ENCODE data around the gene C1QB. TPM values are rescaled to one million over a fixed set of nuclear protein-coding genes. Genes with fewer than 3 reads are reported as not detected.
A peak's percentile ranks its signal among the peaks of the same experiment; 100 is the strongest.

C1QB gene
- total RNA-seq, 2 experiments from 2014 or later, result not detected

DNA sequence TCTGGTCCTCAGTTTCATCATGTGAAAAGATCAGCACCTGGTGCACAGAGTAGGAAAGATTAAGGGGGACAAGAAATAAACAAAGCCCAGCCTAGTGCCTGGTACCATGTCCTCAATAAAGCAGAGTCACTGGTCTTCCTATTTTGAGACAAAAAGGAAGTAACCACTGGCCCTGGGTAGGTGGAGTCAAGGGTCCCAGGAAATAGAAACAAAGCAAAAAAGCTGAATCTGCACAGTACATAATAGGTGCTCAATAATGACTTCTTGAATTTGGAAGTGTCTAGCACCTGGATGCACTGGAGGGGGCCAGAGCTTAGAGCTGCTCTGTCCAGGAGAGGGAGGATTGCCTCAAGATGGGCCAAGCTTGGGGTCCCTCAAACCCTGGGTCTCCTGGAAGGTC is 55.7 kb downstream of the C1QB start:
- Mint-ChIP-seq H3K27me3 (peaks cover 48% of the 10 kb centered on the region), H3K36me3 (ENCODE audit: low read depth) (no peaks in the 10 kb centered on the region), H3K9me3 (no peaks in the 10 kb centered on the region), H3K4me1 (ENCODE audit: low read depth) (peaks cover 11% of the 10 kb centered on the region), H3K4me3 (no peak overlapping the region), H3K27ac (no peak overlapping the region)
- DNase-seq, result no peak
- intact Hi-C loops (cut with micrococcal nuclease), result no loop called here
- POLR2A ChIA-PET, result no interaction called here
- ATAC-seq, result no peak
- CTCF ChIA-PET, result no interaction called here
- TF ChIP-seq, protein P1, sequence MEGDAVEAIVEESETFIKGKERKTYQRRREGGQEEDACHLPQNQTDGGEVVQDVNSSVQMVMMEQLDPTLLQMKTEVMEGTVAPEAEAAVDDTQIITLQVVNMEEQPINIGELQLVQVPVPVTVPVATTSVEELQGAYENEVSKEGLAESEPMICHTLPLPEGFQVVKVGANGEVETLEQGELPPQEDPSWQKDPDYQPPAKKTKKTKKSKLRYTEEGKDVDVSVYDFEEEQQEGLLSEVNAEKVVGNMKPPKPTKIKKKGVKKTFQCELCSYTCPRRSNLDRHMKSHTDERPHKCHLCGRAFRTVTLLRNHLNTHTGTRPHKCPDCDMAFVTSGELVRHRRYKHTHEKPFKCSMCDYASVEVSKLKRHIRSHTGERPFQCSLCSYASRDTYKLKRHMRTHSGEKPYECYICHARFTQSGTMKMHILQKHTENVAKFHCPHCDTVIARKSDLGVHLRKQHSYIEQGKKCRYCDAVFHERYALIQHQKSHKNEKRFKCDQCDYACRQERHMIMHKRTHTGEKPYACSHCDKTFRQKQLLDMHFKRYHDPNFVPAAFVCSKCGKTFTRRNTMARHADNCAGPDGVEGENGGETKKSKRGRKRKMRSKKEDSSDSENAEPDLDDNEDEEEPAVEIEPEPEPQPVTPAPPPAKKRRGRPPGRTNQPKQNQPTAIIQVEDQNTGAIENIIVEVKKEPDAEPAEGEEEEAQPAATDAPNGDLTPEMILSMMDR (IDR thresholded peaks at IDR 0.05), result no peak

DNA sequence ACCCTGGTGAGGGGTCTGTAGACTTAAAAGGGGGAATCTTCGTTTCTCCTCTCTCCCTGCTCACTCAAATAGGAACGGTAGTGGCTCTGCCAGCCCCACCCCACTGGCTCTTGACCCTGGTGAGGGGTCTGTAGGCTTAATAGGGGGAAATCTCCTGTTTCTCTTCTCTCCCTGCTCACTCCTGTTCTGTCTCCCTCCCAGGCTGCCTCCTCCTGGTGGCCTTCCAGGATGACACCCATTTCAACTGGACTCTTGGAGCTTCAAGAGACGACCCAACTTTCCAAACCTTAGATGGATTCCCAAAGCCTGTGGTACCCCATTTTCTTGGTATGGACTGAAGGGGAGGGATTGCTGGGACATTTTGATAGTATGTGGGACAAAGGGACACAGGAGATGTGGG is 56.2 kb downstream of the C1QB start:
- TF ChIP-seq, protein P1 (IDR thresholded peaks at IDR 0.05), result no peak
- ChIA-PET POLR2A (no interaction called here), CTCF (no interaction called here)
- ATAC-seq (no peak), DNase-seq (no peak)
- Mint-ChIP-seq H3K9me3 (no peaks in the 10 kb centered on the region), H3K4me1 (ENCODE audit: low read depth) (peaks cover 11% of the 10 kb centered on the region), H3K27ac (no peak overlapping the region), H3K27me3 (peaks cover 52% of the 10 kb centered on the region), H3K36me3 (ENCODE audit: low read depth) (no peaks in the 10 kb centered on the region), H3K4me3 (no peak overlapping the region)
- intact Hi-C loops (cut with micrococcal nuclease), result no loop called here

DNA sequence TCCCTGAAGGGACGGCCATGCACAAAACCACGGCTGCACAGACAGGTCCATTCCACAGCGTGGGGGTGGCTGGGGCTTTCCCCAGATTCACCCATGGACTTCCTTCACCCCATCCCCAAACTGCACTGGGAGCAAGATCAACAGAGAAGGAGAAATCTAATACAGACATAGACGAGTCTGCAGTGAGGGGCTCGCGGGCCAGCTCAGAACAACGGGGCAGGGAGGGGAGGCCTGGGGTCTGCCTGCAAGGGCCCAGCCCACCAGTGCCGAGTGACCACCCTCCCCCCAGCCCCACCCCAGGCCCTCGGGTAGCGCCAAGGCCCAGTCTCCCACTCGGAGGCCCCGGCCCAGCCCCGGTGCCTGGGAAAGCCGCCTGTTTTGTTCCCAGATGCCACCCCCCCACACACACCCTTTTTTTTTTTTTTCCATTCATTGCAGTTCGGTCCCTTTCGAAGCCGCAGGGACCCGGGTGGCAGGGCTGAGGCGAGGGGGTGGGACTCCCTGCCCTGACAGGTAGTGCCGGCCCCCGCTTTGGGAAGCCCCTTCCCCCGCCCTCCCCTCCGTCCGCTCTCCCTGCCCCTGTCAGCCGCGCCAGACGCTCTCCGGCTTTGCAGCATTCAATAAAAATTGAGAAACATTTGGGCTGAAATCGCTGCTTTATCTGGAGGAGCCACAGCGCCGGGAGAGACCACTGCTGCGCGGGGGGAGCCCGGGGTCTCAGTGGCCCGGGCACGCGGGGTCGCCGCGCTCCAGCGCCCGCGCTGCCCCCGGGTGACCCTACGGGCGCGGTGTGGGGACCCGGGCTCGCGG is 57.1 kb downstream of the C1QB start:
- H3K36me3 Mint-ChIP-seq (ENCODE audit: low read depth), result no peaks in the 10 kb centered on the region
- DNase-seq (peak; percentile 36), ATAC-seq (peak; percentile 31)
- intact Hi-C loops (cut with micrococcal nuclease), result no loop called here
- ChIA-PET CTCF (no interaction called here), POLR2A (no interaction called here)
- TF ChIP-seq, protein P1 (IDR thresholded peaks at IDR 0.05), result no peak
- no peak overlapping the region for H3K27ac Mint-ChIP-seq
- peaks cover 11% of the 10 kb centered on the region for H3K4me1 Mint-ChIP-seq (ENCODE audit: low read depth)
- peaks cover 56% of the 10 kb centered on the region for H3K27me3 Mint-ChIP-seq
- no peaks in the 10 kb centered on the region for H3K9me3 Mint-ChIP-seq
- H3K4me3 Mint-ChIP-seq, result peak overlapping the region; percentile 39

DNA sequence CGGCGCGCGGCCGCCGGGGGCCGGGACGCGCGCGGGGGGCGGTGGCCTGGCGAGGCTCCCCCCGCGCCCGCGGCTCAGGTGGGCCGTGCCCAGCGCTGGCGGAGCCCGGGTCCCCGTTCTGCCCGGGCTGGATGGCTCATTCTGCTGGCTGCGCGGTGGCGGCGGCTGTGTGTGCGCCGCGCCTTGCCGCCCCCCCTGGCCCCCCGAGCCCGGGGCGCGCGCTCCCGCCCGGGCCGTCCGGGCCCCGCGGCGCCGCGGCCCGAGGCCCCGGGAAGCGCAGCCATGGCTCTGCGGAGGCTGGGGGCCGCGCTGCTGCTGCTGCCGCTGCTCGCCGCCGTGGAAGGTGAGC is 57.6 kb downstream of the C1QB start, which contains the start of gene EPHB2:
Gene EPHB2 (plus strand): TSS at position 139 of the 349 bp plus-strand sequence. CDS start 144 bp downstream, at position 283.
- Mint-ChIP-seq H3K36me3 (ENCODE audit: low read depth) (no peaks in the 10 kb centered on the region), H3K27me3 (peaks cover 52% of the 10 kb centered on the region), H3K4me3 (peak within 1 kb of the TSS; percentile 43), H3K4me1 (ENCODE audit: low read depth) (peaks cover 11% of the 10 kb centered on the region), H3K9me3 (no peaks in the 10 kb centered on the region), H3K27ac (no peak within 1 kb of the TSS)
- intact Hi-C loops (cut with micrococcal nuclease), result no loop called here
- TF ChIP-seq, protein P1 (IDR thresholded peaks at IDR 0.05), result no peak
- ChIA-PET POLR2A (no interaction called here), CTCF (no interaction called here)
- ATAC-seq (peak; percentile 70), DNase-seq (peak; percentile 42)

DNA sequence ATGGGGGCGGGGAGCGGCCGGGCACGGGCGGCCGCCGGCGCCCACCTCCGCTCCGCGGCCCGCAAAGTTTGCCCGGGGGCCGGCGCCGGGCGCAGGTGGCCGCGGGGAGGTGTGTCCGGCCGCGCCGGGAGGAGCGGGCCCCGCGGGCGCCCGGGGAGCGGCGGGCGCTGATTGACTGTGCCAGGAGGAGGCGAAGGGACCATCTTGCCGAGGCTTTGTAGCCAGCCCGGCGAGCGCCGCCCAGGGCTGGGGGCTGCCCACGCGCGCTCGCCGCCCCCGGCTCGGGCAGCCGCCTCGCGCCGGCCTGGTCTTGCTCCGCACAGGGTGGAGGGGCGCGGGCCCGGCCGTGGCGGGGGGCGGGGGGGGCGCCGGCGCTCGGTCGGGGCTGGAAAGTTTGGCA is 58.0 kb downstream of the C1QB start:
- intact Hi-C loops (cut with micrococcal nuclease), result no loop called here
- POLR2A ChIA-PET, result no interaction called here
- CTCF ChIA-PET, result interaction anchor here (1.4 to 2.6 kb wide), 2 partner anchors 8 to 151 kb away, joined by 4 to 9 read pairs; no protein-coding TSS in a partner anchor
- Mint-ChIP-seq H3K36me3 (ENCODE audit: low read depth) (no peaks in the 10 kb centered on the region), H3K4me3 (no peak overlapping the region), H3K27me3 (peaks cover 51% of the 10 kb centered on the region), H3K4me1 (ENCODE audit: low read depth) (peaks cover 11% of the 10 kb centered on the region), H3K9me3 (no peaks in the 10 kb centered on the region), H3K27ac (no peak overlapping the region)
- TF ChIP-seq, protein P1 (IDR thresholded peaks at IDR 0.05), result no peak
- DNase-seq (no peak), ATAC-seq (no peak)

Small RNA genes within 50 kb of the gene (microRNA-seq; reads per million reads assigned to microRNA genes)
- gene MIR6127 (ENCODE audit: borderline microRNAs expressed, borderline replicate concordance), result not detected

Other genes starting within 250 kb of the C1QB start
- gene ZBTB40, start 201.4 kb upstream of the C1QB start, total RNA-seq, result 10 to 100 TPM; 14.0 to 14.3 TPM
- not detected for gene EPHA8, start 89.7 kb upstream of the C1QB start, total RNA-seq
- not detected for gene C1QA, start 16.6 kb upstream of the C1QB start, total RNA-seq
- not detected for gene C1QC, start 9.6 kb upstream of the C1QB start, total RNA-seq
- under 1 TPM in 1 of 2 experiments, not detected in 1; 0.13 TPM for gene EPHB2, start 57.6 kb downstream of the C1QB start, total RNA-seq

Data from activated CD8-positive, alpha-beta T cell treated with anti-CD3 and anti-CD28 coated beads for 36 hours (primary cell).